LNCAP (cell line): ENCODE data around the gene CBLN3.

ENCODE experiments used
- TF ChIP-seq, protein P1 (sequence below): fragments of 450-650 bp; IDR thresholded peaks from 2 replicates; pipeline ENCODE4 v1.5.1; 2017; ENCODE audit warnings: mild to moderate bottlenecking

CBLN3 gene

DNA sequence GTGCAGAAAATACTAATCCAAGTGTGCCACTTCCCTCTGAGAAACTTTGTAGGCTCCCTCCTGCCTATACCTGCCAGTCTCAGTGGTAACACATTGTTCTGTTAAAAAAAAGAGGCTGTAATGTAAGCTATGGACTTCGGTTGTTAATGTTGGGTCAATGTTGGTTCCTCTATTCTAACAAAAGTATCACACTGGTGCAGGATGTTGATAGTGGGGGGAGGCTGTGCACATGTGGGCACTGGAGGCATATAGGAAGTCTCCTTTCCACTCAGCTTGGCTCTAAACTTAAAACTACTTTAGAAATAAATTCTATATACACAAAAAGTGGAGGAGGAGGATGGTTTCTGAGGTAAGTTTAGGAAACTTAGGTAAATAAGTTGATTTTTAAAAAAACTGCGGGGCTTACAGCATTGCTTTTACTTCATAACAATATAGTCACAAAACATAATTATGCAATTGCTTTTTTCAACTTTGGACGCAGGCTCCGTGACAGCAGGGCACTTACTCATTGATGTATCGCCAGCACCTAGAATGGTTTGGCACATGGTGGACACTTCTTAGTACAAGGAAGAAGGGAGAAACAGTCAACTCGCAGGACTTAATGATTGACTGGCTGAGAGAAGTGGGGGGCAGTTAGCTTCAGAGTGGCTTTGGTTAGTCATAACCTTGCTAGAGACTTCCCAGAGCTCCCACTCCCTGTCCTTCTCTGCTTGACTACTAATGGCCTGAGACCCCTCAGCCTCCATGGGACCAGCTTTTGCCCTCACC, 38.6 kb downstream of the CBLN3 start:
- TF ChIP-seq, protein P1, sequence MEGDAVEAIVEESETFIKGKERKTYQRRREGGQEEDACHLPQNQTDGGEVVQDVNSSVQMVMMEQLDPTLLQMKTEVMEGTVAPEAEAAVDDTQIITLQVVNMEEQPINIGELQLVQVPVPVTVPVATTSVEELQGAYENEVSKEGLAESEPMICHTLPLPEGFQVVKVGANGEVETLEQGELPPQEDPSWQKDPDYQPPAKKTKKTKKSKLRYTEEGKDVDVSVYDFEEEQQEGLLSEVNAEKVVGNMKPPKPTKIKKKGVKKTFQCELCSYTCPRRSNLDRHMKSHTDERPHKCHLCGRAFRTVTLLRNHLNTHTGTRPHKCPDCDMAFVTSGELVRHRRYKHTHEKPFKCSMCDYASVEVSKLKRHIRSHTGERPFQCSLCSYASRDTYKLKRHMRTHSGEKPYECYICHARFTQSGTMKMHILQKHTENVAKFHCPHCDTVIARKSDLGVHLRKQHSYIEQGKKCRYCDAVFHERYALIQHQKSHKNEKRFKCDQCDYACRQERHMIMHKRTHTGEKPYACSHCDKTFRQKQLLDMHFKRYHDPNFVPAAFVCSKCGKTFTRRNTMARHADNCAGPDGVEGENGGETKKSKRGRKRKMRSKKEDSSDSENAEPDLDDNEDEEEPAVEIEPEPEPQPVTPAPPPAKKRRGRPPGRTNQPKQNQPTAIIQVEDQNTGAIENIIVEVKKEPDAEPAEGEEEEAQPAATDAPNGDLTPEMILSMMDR: no peak

DNA sequence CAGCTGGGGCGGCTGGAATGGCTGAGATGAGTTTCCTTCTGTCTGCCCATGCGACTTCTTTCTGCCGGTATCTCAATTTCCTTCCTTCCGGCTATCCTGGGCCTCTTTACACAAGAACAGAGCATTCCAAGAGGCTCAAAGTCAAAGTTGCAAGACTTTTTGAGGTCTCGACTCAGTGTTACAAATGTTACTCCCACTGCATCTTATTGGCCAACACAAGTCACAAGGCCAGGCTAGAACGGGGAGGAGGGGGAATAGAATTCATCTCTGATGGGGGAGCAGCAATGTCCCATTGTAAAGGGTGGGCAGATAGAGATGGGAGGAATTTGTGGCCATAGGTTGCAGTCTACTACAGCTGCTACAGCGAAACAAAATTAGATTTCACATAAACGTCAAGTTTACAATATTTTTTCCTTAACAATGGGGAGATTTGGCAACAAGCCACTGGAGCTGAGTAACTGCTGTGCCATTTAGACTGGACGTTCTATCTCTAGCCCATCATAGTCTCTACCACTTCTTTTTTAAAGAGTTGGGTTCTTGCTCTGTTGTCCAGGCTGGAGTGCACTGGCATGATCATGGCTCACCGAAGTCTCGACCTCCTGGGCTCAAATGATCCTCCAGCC, 40.1 kb downstream of the CBLN3 start:
- TF ChIP-seq, protein P1: no peak

DNA sequence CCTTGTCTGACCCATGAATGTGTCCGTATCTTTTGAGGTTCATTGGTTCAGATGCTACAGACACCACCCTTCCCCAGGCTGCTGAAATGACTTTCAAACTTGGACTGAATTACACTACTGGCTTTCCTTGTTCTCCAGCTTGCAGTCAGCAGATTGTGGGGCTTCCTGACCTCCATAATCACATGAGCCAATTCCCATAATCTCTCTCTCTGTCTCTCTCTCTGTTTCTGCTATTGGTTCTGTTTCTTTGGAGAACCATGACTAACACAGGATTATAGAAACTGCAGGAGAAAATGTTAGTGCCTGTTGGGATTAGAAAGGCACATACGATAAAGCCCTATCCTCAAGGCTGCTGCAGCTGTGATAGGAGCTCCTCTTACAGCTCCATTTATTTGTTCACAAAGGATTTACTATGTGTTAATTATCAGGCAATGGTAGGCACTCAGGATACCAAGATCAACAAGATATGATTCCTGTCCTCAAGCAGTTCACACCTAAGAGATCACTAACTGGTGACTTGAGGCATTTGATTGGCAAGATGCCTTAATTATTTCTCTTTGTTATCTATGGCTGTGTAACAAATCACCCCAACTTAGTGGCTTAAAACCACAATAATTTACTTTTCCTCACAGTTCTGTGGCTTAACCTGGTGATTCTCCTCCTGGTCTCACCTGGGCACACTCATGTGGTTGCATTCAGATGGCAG, 40.8 kb downstream of the CBLN3 start:
- TF ChIP-seq, protein P1: no peak

DNA sequence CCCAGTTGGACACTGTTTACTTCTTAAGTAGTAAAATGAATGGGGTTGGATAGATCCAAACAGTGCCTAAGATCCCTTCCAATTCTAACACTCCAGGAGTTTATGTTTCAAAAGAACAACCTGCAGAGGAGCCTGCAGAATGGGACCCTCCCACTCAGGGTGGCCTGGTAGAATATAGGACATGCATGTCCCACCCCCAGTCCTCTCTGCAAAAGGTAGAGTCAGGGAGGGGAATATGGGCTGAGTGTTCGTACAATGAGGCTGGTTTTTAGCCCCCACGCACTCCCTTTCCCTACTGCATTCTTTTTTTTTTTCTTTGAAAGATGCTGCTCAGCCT, 42.5 kb downstream of the CBLN3 start:
- TF ChIP-seq, protein P1: no peak

DNA sequence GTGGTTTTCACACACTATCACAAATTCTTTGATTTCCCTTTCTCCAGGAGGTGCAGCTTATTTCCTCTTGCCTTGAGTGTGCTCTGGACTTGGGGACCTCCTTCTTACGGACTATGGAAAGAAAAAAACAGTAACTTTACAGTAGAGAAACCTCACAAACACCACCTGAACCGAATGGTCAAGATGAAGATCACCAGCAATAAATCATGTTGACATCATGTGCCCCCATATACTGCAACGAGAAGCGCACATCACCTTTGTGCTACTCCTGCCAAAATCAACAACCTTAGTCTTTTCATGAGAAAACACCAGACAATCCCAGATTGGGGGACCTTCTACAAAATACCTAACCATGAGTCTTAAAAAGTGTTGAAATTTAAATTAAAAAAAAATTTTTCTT, 43.9 kb downstream of the CBLN3 start:
- TF ChIP-seq, protein P1: no peak

DNA sequence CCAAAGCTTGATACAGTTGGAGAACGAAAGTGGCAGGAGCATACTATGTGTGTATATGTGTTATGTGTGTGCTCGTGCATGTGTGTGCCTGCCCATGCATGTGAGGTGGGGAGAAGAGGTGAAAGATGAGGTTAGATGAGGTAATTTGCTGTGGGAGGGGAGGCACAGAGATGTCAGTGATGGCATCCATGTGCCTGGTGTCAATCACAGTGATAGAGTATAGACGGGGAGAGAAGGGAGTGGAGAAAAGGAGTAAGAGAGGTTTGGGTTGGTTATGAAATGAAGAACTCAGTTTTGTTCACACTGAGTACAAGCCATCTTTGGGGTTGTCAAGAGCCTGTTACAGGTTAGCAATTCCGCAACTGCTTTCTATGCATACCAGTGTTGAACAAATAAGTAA, 45.3 kb downstream of the CBLN3 start:
- TF ChIP-seq, protein P1: no peak

DNA sequence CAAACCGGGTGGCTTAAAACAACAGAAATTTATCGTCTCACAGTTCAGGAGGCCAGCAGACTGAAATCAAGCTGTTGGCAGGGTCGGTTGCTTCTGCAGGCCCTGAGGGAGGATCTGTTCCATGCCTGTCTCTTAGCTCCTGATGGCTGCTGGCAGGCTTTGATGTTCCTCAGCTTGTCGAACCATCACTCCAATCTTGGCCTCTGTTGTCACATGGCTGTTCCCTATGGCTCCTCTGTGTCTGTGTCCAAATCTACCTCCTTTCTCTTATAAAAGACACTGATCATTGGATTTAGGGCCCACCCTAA, 47.5 kb downstream of the CBLN3 start:
- TF ChIP-seq, protein P1: no peak
